ENCODE measurements around the gene PLCXD1.

GRCh38 chrX:317424-318067, 36.4 kb downstream of the PLCXD1 start:
- TF ChIP-seq NPAS2 (CRISPR knock-in tag; IDR thresholded peaks at IDR 0.05; ENCODE audit: borderline replicate concordance), result no peak
- no peak for TF ChIP-seq CTCF (IDR thresholded peaks at IDR 0.05)
- TF ChIP-seq, protein P1, sequence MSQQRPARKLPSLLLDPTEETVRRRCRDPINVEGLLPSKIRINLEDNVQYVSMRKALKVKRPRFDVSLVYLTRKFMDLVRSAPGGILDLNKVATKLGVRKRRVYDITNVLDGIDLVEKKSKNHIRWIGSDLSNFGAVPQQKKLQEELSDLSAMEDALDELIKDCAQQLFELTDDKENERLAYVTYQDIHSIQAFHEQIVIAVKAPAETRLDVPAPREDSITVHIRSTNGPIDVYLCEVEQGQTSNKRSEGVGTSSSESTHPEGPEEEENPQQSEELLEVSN (IDR thresholded peaks at IDR 0.05; ENCODE audit: borderline replicate concordance, low read depth), result no peak
- TF ChIP-seq ZSCAN20 (CRISPR knock-in tag; IDR thresholded peaks at IDR 0.05), result no peak
- TF ChIP-seq BHLHE40 (IDR thresholded peaks at IDR 0.05; ENCODE audit: low read depth, low read length), result no peak
- no peak for TF ChIP-seq EHF (CRISPR knock-in tag; IDR thresholded peaks at IDR 0.05)
- no peak for TF ChIP-seq REST (IDR thresholded peaks at IDR 0.05)
- TF ChIP-seq, protein P2, sequence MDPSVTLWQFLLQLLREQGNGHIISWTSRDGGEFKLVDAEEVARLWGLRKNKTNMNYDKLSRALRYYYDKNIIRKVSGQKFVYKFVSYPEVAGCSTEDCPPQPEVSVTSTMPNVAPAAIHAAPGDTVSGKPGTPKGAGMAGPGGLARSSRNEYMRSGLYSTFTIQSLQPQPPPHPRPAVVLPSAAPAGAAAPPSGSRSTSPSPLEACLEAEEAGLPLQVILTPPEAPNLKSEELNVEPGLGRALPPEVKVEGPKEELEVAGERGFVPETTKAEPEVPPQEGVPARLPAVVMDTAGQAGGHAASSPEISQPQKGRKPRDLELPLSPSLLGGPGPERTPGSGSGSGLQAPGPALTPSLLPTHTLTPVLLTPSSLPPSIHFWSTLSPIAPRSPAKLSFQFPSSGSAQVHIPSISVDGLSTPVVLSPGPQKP (IDR thresholded peaks at IDR 0.05; ENCODE audit: low read depth, low read length), result no peak
- TF ChIP-seq RFX5 (IDR thresholded peaks at IDR 0.05), result no peak
- no peak for TF ChIP-seq POLR2A (IDR thresholded peaks at IDR 0.05; ENCODE audit: low read length)

Measured in A549 (cell line).